A549 (cell line): ENCODE measurements around the gene SURF2. TPM values are rescaled to one million over a fixed set of nuclear protein-coding genes. Genes with fewer than 3 reads are reported as not detected.

ENCODE experiments used
- ATAC-seq, 2 experiments: fragments of 200-7000 bp in 1 of 2; fragments of >200 bp in 1 of 2; cut with Nextera tagmentation in 1 of 2; cut with Tn5 transposase in 1 of 2; 3 replicates each; pipeline versions ENCODE4 v1.8.0 to v1.9.1; 2018 to 2020; ENCODE audit warnings: mild to moderate bottlenecking in 1 of 2, moderate library complexity in 1 of 2
- CTCF ChIA-PET: fragments of 300-600 bp; sonication (Branson Sonifier 250); formaldehyde crosslinking; extraction: SDS; loops from one replicate; lab custom pipeline; 2021; ENCODE audit warnings: antibody characterized with exemption, inconsistent platforms; lab: Yijun Ruan, JAX
- POLR2A ChIA-PET: fragments of 350-600 bp; formaldehyde crosslinking; extraction: SDS; loops from one replicate; lab custom pipeline; 2021; ENCODE audit warnings: antibody characterized with exemption, inconsistent platforms; lab: Yijun Ruan, JAX
- DNase-seq, 2 experiments: peaks; one replicate each; pipeline versions ENCODE4 v3.0.0 to v3.0.0-alpha.2; 2011 to 2016; ENCODE audit warnings: low read depth in 1 of 2, low spot score in 1 of 2
- FAIRE-seq: peaks from 2 replicates; lab custom pipeline; 2011; peaks lifted over from hg19 to GRCh38; lab: Jason Lieb, UNC
- H3K27ac ChIP-seq, 2 experiments: fragments of >200 bp; sonication (Bioruptor Twin); formaldehyde crosslinking; 3 replicates each; pipeline ENCODE4 v1.5.1; 2016 to 2017
- H3K4me1 ChIP-seq: fragments of >200 bp; sonication (Bioruptor Twin); formaldehyde crosslinking; 3 replicates; pipeline ENCODE4 v1.6.1; 2016
- H3K4me2 ChIP-seq: fragments of >200 bp; sonication (Bioruptor Twin); formaldehyde crosslinking; 3 replicates; pipeline ENCODE4 v1.6.1; 2016
- H3K4me3 ChIP-seq: fragments of >200 bp; sonication (Bioruptor Twin); formaldehyde crosslinking; 3 replicates; pipeline ENCODE4 v1.5.1; 2016
- H3K9me3 ChIP-seq: fragments of >200 bp; sonication (Bioruptor Twin); formaldehyde crosslinking; 3 replicates; pipeline ENCODE4 v1.6.1; 2016
- CBX2 ChIP-seq: fragments of 200-600 bp; sonication (generic); IDR thresholded peaks from 2 replicates; pipeline ENCODE4 v1.6.1; 2016; ENCODE audit warnings: low read depth, mild to moderate bottlenecking, borderline replicate concordance
- CEBPB ChIP-seq, 2 experiments: fragments of >200 bp in 1 of 2; sonication (Bioruptor Twin) in 1 of 2; formaldehyde crosslinking in 1 of 2; IDR thresholded peaks; 2 replicates each; pipeline ENCODE4 v1.6.1; 2012 to 2016
- CHD4 ChIP-seq: fragments of 200-600 bp; sonication (generic); IDR thresholded peaks from 2 replicates; pipeline ENCODE4 v1.6.1; 2016; ENCODE audit warnings: antibody characterized with exemption, mild to moderate bottlenecking, borderline replicate concordance
- EP300 ChIP-seq, 2 experiments: fragments of >200 bp; sonication (Bioruptor Twin); formaldehyde crosslinking; IDR thresholded peaks; 2 replicates in 1 of 2; 3 replicates in 1 of 2; pipeline ENCODE4 v1.6.1; 2016 to 2017
- FOSB ChIP-seq: fragments of 250-450 bp; sonication (Bioruptor Pico); IDR thresholded peaks from 2 replicates; pipeline ENCODE4 v1.5.0; 2020; ENCODE audit warnings: mild to moderate bottlenecking, moderate library complexity
- FOXS1 ChIP-seq: fragments of 250-450 bp; sonication (Bioruptor Pico); IDR thresholded peaks from 2 replicates; pipeline ENCODE4 v1.5.0; 2020; ENCODE audit warnings: mild to moderate bottlenecking, moderate library complexity
- HDAC2 ChIP-seq: fragments of 200-600 bp; sonication (generic); IDR thresholded peaks from 2 replicates; pipeline ENCODE4 v1.6.1; 2016
- HOXA7 ChIP-seq: fragments of 250-450 bp; sonication (Bioruptor Pico); IDR thresholded peaks from 2 replicates; pipeline ENCODE4 v1.5.0; 2020; ENCODE audit warnings: mild to moderate bottlenecking, moderate library complexity
- HOXB13 ChIP-seq: fragments of 250-450 bp; sonication (Bioruptor Pico); IDR thresholded peaks from 2 replicates; pipeline ENCODE4 v1.5.0; 2020; ENCODE audit warnings: low read depth, mild to moderate bottlenecking, moderate library complexity
- KDM5A ChIP-seq: fragments of 200-600 bp; sonication (generic); IDR thresholded peaks from 2 replicates; pipeline ENCODE4 v1.6.1; 2016; ENCODE audit warnings: antibody characterized with exemption, mild to moderate bottlenecking
- MAFK ChIP-seq: fragments of 450-650 bp; IDR thresholded peaks from 2 replicates; pipeline ENCODE4 v1.6.1; 2014; ENCODE audit not compliant: partially characterized antibody
- MAX ChIP-seq: IDR thresholded peaks from 2 replicates; pipeline ENCODE4 v1.6.1; 2012
- MAZ ChIP-seq: fragments of 150-350 bp; IDR thresholded peaks from 2 replicates; pipeline ENCODE4 v1.6.1; 2014; ENCODE audit warnings: antibody characterized with exemption, low read depth, low read length, borderline replicate concordance
- PHF8 ChIP-seq: fragments of 200-600 bp; sonication (generic); IDR thresholded peaks from 2 replicates; pipeline ENCODE4 v1.6.1; 2016; ENCODE audit warnings: low read depth, mild to moderate bottlenecking, antibody characterized with exemption, moderate library complexity, borderline replicate concordance
- RARB ChIP-seq: fragments of 250-450 bp; sonication (Bioruptor Pico); IDR thresholded peaks from 2 replicates; pipeline ENCODE4 v1.8.0; 2021; ENCODE audit warnings: mild to moderate bottlenecking, moderate library complexity
- SREBF2 ChIP-seq: fragments of 450-650 bp; IDR thresholded peaks from 2 replicates; pipeline ENCODE4 v1.6.1; 2014; ENCODE audit warnings: mild to moderate bottlenecking, moderate library complexity
- TP53 ChIP-seq: fragments of 250-450 bp; sonication (Bioruptor Pico); IDR thresholded peaks from 2 replicates; pipeline ENCODE4 v1.5.0; 2021; ENCODE audit warnings: mild to moderate bottlenecking, moderate library complexity
- ZC3H11A ChIP-seq: fragments of 450-650 bp; IDR thresholded peaks from 2 replicates; pipeline ENCODE4 v1.6.1; 2014; ENCODE audit warnings: antibody characterized with exemption, mild to moderate bottlenecking
- ZFP36 ChIP-seq: fragments of 450-650 bp; IDR thresholded peaks from 2 replicates; pipeline ENCODE4 v1.6.1; 2014; ENCODE audit warnings: borderline replicate concordance; ENCODE audit not compliant: partially characterized antibody
- ZNF302 ChIP-seq: fragments of 250-450 bp; sonication (Bioruptor Pico); IDR thresholded peaks from 2 replicates; pipeline ENCODE4 v1.9.0; 2021; ENCODE audit warnings: inconsistent platforms, mild to moderate bottlenecking, moderate library complexity
- WGBS: methylation state at CpG from one replicate; pipeline ENCODE4 v1.1.6; 2017; ENCODE audit errors: missing lambda C conversion rate; 5-methylcytosine and 5-hydroxymethylcytosine counted together
- polyA plus RNA-seq, 4 experiments: library from polyadenylated mRNA; depleted of rRNA in 3 of 4; stranded (reverse); fragments of >200 nt; fragmentation: RNase III in 1 of 4; extraction: RNeasy Plus Mini Kit Qiagen cat#74134 plus additional on column Dnase treatment in 1 of 4; gene quantifications; 2 replicates in 3 of 4; 3 replicates in 1 of 4; pipeline ENCODE4 v1.2.3, GENCODE V29; 2011 to 2017
- TF ChIP-seq, protein P1 (sequence below): fragments of 250-450 bp; sonication (Bioruptor Pico); IDR thresholded peaks from 2 replicates; pipeline ENCODE4 v1.5.0; 2021; ENCODE audit warnings: mild to moderate bottlenecking, moderate library complexity, borderline replicate concordance
- TF ChIP-seq, protein P2 (sequence below): fragments of 250-450 bp; sonication (Bioruptor Pico); IDR thresholded peaks from 2 replicates; pipeline ENCODE4 v1.5.0; 2020; ENCODE audit warnings: low read depth, mild to moderate bottlenecking, moderate library complexity
- TF ChIP-seq, protein P3 (sequence below): fragments of >200 bp; sonication (Bioruptor Twin); formaldehyde crosslinking; IDR thresholded peaks from 3 replicates; pipeline ENCODE4 v1.5.1; 2016
- TF ChIP-seq, protein P4 (sequence below): IDR thresholded peaks from 2 replicates; pipeline ENCODE4 v1.6.1; 2012; ENCODE audit warnings: low read depth, borderline replicate concordance

The SURF2 gene
- polyA plus RNA-seq, 2 of the 4 experiments (the other 2 are of a cell fraction) = 25.2 to 34.9 TPM

DNA sequence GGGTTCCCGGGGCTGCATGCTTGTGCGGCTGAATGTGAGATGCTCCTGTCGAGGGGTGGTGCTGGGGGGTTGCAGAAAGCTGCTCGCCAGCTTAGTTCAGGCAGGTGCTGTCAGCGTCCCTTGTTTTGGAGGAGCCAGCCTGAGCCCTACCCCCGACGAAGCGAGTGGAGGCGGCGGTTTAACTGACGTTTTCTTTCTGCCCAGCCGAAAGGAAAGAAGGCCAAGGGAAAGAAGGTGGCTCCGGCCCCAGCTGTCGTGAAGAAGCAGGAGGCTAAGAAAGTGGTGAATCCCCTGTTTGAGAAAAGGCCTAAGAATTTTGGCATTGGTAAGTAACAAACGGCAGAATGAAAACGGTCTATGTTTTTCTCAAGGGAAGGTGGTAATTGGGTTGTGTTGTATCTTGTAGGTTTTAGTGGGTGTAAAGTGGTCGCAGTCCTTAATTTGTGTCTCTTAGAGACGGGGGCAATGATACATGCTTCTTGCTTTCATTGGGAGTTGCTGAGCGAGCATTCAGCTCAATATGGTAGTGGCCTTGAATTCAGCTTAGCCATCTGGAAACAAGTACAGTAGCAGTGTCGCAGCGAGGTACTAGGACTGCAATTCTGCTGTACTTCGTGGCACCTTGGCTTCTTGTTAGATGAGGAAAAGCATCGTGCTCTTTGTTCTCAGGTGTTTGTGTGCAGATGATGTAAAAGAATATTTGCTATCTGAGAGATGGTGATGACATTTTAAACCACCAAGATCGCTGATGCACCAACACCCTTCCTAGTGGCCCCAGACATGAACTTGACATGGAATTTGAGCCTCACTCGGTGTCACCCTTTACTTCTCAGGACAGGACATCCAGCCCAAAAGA is 7.4 kb upstream of the SURF2 start:
- Histone ChIP-seq H3K9me3 (no peaks in the 10 kb centered on the region), H3K4me2 (peak overlapping the region; percentile 83), H3K27ac (peak overlapping the region; percentile 98 to 99), H3K4me1 (peaks cover 19% of the 10 kb centered on the region), H3K4me3 (peak overlapping the region; percentile 100)
- FAIRE-seq = no peak
- WGBS = 4% methylated on average over 22 of the region's 25 CpGs
- ChIA-PET POLR2A (interaction anchor here (1.1 to 2.6 kb wide), 5 partner anchors 8 to 162 kb away, joined by 5 to 27 read pairs (median 9); partner anchors contain the start of genes CACFD1, SURF1 and SURF2), CTCF (interaction anchor here (0.6 to 3.4 kb wide), 3 partner anchors 19 to 444 kb away, joined by 3 to 10 read pairs (median 5); no protein-coding TSS in a partner anchor)
- no peak for DNase-seq
- TF ChIP-seq, protein P1, sequence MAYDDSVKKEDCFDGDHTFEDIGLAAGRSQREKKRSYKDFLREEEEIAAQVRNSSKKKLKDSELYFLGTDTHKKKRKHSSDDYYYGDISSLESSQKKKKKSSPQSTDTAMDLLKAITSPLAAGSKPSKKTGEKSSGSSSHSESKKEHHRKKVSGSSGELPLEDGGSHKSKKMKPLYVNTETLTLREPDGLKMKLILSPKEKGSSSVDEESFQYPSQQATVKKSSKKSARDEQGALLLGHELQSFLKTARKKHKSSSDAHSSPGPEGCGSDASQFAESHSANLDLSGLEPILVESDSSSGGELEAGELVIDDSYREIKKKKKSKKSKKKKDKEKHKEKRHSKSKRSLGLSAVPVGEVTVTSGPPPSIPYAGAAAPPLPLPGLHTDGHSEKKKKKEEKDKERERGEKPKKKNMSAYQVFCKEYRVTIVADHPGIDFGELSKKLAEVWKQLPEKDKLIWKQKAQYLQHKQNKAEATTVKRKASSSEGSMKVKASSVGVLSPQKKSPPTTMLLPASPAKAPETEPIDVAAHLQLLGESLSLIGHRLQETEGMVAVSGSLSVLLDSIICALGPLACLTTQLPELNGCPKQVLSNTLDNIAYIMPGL (CRISPR knock-in tag) = 0 out of 2 replicates have a peak, but pooled peaks have one; percentile 55
- no peak for TF ChIP-seq HOXA7 (CRISPR knock-in tag)
- no peak for TF ChIP-seq SREBF2
- no peak for TF ChIP-seq FOXS1 (CRISPR knock-in tag)
- no peak for TF ChIP-seq MAZ
- no peak for TF ChIP-seq CHD4
- no peak for TF ChIP-seq RARB (CRISPR knock-in tag)
- no peak for TF ChIP-seq ZFP36
- 0 out of 2 replicates have a peak, but pooled peaks have one; percentile 36 for TF ChIP-seq TP53 (CRISPR knock-in tag)
- TF ChIP-seq, protein P2, sequence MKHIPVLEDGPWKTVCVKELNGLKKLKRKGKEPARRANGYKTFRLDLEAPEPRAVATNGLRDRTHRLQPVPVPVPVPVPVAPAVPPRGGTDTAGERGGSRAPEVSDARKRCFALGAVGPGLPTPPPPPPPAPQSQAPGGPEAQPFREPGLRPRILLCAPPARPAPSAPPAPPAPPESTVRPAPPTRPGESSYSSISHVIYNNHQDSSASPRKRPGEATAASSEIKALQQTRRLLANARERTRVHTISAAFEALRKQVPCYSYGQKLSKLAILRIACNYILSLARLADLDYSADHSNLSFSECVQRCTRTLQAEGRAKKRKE (CRISPR knock-in tag) = no peak
- TF ChIP-seq EP300 (IDR thresholded peaks at IDR 0.05) = no peak
- TF ChIP-seq, protein P3, sequence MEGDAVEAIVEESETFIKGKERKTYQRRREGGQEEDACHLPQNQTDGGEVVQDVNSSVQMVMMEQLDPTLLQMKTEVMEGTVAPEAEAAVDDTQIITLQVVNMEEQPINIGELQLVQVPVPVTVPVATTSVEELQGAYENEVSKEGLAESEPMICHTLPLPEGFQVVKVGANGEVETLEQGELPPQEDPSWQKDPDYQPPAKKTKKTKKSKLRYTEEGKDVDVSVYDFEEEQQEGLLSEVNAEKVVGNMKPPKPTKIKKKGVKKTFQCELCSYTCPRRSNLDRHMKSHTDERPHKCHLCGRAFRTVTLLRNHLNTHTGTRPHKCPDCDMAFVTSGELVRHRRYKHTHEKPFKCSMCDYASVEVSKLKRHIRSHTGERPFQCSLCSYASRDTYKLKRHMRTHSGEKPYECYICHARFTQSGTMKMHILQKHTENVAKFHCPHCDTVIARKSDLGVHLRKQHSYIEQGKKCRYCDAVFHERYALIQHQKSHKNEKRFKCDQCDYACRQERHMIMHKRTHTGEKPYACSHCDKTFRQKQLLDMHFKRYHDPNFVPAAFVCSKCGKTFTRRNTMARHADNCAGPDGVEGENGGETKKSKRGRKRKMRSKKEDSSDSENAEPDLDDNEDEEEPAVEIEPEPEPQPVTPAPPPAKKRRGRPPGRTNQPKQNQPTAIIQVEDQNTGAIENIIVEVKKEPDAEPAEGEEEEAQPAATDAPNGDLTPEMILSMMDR = no peak
- no peak for TF ChIP-seq CEBPB (IDR thresholded peaks at IDR 0.05)
- TF ChIP-seq, protein P4, sequence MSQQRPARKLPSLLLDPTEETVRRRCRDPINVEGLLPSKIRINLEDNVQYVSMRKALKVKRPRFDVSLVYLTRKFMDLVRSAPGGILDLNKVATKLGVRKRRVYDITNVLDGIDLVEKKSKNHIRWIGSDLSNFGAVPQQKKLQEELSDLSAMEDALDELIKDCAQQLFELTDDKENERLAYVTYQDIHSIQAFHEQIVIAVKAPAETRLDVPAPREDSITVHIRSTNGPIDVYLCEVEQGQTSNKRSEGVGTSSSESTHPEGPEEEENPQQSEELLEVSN = no peak
- no peak for TF ChIP-seq CBX2
- no peak for TF ChIP-seq KDM5A
- no peak for TF ChIP-seq ZNF302
- no peak for TF ChIP-seq FOSB (CRISPR knock-in tag)
- TF ChIP-seq HDAC2 = no peak
- peak; percentile 13 for TF ChIP-seq MAFK
- no peak for TF ChIP-seq ZC3H11A
- 0 out of 2 replicates have a peak, but pooled peaks have one; percentile 7 for TF ChIP-seq HOXB13
- TF ChIP-seq PHF8 = no peak
- no peak for TF ChIP-seq MAX
- no peak for ATAC-seq
